Endothelial cell of umbilical vein (primary cell): ENCODE measurements around the gene PLPPR5.
"Not testable (repeated sequence)": the region's sequence is repeated elsewhere in the genome, so short reads cannot be mapped to it uniquely, and the experiment has no call there.

ENCODE experiments used
- EZH2 ChIP-seq: IDR thresholded peaks from 2 replicates; pipeline ENCODE4 v1.6.1; 2012; ENCODE audit warnings: borderline replicate concordance, low read depth, mild to moderate bottlenecking, moderate library complexity, low read length, inconsistent platforms; ENCODE audit not compliant: severe bottlenecking
- FOS ChIP-seq: IDR thresholded peaks from 2 replicates; pipeline ENCODE4 v1.6.1; 2011; ENCODE audit warnings: mild to moderate bottlenecking, low read length, moderate library complexity, borderline replicate concordance; ENCODE audit not compliant: insufficient read depth
- MAX ChIP-seq: IDR thresholded peaks from 2 replicates; pipeline ENCODE4 v1.6.1; 2011; ENCODE audit not compliant: insufficient read depth, insufficient read length
- POLR2AphosphoS5 ChIP-seq: IDR thresholded peaks from 2 replicates; pipeline ENCODE4 v1.6.1; 2012; ENCODE audit warnings: low read depth, mild to moderate bottlenecking, control low read depth, low read length, moderate library complexity; ENCODE audit not compliant: insufficient read depth
- TF ChIP-seq, protein P1 (sequence below), 2 donors: IDR thresholded peaks; 1 replicate in 1 of 2; 2 replicates in 1 of 2; pipeline ENCODE4 v1.5.1; 2011; ENCODE audit warnings: low read length in 2 of 2, mild to moderate bottlenecking in 2 of 2, moderate library complexity in 2 of 2, control low read depth in 1 of 2, inconsistent platforms in 1 of 2, low read depth in 1 of 2; ENCODE audit not compliant: insufficient read depth in 1 of 2; ENCODE audit errors: extremely low read depth in 1 of 2

DNA sequence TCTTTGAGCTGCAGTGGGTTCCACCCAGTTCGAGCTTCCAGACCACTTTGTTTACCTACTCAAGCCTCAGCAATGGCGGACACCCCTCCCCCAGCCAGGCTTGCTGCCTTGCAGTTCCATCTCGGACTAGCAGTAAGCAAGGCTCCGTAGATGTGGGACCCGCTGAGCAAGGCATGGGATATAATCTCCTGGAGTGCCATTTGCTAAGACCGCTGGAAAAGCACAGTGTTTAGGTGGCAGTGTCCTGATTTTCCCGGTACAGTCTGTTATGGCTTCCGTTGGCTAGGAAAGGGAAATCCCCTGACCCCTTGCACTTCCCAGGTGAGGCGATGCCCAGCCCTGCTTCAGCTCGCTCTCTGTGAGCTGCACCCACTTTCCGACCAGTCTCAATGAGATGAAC lies 123.4 kb downstream of the PLPPR5 start:
- TF ChIP-seq FOS, EZH2, MAX, POLR2AphosphoS5: not testable (repeated sequence)
- TF ChIP-seq, protein P1, sequence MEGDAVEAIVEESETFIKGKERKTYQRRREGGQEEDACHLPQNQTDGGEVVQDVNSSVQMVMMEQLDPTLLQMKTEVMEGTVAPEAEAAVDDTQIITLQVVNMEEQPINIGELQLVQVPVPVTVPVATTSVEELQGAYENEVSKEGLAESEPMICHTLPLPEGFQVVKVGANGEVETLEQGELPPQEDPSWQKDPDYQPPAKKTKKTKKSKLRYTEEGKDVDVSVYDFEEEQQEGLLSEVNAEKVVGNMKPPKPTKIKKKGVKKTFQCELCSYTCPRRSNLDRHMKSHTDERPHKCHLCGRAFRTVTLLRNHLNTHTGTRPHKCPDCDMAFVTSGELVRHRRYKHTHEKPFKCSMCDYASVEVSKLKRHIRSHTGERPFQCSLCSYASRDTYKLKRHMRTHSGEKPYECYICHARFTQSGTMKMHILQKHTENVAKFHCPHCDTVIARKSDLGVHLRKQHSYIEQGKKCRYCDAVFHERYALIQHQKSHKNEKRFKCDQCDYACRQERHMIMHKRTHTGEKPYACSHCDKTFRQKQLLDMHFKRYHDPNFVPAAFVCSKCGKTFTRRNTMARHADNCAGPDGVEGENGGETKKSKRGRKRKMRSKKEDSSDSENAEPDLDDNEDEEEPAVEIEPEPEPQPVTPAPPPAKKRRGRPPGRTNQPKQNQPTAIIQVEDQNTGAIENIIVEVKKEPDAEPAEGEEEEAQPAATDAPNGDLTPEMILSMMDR (IDR thresholded peaks at IDR 0.05; ENCODE audit: extremely low read depth in 1 of 2, insufficient read depth in 1 of 2, low read depth in 1 of 2, low read length in 2 of 2): not testable (repeated sequence)
